ENCODE results near the gene CEMIP2.

DNA sequence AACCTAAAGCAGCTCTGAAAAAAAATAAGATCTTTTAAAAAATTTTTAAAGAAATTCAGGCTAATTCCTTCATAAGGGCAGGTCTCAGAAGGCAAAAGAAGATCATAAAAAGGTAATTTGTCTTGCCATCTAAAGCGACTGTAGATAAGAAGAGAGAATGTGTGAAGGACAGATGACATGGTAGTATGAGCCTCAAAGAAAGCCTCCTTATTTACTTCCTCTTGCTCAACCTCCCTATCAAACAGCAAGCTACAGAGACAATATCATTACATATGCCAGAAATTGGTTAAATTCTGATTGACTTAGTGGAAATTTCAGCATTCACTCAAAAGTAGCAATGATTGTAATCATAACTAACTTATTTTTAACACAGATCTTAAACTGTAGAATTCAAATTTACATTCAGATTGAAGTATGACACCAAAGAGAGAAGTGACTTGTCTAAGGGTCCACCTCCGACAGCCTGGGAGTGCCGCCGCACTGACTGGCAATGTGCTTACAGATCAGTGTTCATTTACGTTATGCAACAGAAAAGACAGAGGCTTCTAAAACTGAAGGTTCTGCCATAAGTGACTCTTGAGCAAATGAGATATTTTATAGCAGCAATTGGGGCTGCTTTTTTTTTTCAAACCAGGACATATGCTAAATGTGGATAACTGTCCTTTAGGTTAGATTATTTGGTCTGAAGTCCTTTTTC lies 132.0 kb downstream of the CEMIP2 start:
- TF ChIP-seq, protein P1, sequence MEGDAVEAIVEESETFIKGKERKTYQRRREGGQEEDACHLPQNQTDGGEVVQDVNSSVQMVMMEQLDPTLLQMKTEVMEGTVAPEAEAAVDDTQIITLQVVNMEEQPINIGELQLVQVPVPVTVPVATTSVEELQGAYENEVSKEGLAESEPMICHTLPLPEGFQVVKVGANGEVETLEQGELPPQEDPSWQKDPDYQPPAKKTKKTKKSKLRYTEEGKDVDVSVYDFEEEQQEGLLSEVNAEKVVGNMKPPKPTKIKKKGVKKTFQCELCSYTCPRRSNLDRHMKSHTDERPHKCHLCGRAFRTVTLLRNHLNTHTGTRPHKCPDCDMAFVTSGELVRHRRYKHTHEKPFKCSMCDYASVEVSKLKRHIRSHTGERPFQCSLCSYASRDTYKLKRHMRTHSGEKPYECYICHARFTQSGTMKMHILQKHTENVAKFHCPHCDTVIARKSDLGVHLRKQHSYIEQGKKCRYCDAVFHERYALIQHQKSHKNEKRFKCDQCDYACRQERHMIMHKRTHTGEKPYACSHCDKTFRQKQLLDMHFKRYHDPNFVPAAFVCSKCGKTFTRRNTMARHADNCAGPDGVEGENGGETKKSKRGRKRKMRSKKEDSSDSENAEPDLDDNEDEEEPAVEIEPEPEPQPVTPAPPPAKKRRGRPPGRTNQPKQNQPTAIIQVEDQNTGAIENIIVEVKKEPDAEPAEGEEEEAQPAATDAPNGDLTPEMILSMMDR (IDR thresholded peaks at IDR 0.05; ENCODE audit: insufficient read depth, low read depth, low read length), result no peak
- TF ChIP-seq EZH2 (IDR thresholded peaks at IDR 0.05; ENCODE audit: insufficient read depth, low read length), result no peak

Data from astrocyte (in vitro differentiated cells and primary cell).